ENCODE results near the gene FBXW8.
"Not testable (repeated sequence)": the region's sequence is repeated elsewhere in the genome, so short reads cannot be mapped to it uniquely, and the experiment has no call there.

Gene FBXW8

DNA sequence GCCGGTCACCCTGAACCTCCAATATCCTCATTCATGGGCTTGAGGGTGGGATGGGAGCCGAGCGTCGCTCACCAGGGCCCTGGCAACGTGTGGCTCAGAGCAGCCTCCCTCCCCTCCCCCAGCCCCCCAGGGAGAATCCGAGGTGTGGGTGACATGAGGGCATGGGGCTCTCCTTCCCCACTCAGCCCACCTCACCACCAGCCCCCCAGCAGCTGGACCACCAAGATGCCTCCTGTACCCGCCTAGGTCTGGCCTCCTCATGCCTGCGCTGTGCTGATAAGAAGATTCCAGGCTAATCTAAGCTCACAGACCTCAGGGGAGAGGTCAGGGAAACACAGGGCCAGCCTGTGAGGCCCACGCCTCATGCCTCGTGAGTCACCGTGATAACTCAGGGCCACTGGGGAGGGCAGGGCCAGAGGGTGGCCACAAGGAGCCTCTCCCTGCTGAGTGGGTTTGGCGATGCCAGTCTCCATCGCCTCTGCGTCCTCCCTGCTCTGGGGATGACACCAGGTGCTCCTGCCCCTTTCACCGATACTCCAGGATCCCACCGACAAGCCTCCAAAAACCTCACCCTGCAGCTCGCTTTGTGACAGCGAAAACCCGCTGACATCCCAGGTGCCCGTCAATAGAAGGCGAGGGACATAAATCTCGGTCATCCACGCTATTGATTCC, 131.6 kb downstream of the FBXW8 start:
- no peak for DNase-seq

DNA sequence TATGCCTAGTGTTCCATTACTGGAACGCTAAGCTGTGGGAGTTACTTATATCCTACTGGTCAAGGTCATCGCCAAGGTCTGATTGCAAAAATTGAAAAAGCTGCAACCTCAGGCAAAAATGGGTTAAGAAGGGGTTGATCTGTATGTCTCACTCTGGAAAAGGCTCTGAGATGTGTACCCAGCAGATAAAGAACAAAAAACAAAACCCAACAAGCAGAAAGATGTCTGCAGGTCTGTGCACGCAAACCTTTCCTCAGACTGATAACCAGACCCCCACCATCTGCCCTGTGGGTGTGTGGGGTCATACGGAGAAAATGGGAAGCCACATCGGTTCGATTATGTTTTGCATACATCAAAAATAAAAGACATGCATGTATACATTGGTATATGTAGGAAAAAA, 132.1 kb downstream of the FBXW8 start:
- DNase-seq: no peak

DNA sequence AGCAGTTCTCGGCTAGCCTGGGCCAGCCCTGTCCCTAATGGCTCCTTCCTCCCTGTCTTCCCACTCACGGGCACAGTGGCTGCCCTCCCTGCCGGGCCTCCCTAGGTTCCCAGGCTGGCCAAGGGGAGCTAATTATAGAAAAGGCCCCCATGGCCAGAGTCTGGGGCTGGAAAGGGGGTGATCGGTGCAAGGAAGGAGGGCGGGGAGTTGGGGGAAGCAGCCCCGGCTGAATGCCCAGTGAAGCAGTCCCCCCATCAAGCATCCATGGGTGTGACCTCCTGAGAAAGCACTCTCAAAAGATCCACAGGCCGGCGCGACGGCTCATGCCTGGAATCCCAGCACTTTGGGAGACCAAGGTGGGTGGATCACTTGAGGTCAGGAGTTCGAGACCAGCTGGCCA, 133.6 kb downstream of the FBXW8 start:
- no peak for DNase-seq

DNA sequence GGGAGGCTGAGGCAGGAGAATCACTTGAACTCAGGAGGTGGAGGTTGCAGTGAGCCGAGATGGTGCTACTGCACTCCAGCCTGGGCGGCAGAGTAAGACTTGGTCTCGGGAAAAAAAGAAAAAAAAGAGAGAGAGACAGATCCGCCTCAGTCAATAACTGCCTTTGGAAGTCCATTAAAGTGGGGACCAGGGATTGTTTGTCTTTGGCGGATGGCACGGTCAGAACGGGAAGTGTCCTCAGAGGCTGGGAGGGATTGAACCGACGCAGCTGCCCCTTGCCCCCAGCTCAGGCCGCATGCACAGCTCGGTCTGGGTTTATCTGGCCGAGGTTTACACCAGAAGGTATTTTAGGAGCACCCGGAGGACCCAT, 134.0 kb downstream of the FBXW8 start:
- no peak for DNase-seq

DNA sequence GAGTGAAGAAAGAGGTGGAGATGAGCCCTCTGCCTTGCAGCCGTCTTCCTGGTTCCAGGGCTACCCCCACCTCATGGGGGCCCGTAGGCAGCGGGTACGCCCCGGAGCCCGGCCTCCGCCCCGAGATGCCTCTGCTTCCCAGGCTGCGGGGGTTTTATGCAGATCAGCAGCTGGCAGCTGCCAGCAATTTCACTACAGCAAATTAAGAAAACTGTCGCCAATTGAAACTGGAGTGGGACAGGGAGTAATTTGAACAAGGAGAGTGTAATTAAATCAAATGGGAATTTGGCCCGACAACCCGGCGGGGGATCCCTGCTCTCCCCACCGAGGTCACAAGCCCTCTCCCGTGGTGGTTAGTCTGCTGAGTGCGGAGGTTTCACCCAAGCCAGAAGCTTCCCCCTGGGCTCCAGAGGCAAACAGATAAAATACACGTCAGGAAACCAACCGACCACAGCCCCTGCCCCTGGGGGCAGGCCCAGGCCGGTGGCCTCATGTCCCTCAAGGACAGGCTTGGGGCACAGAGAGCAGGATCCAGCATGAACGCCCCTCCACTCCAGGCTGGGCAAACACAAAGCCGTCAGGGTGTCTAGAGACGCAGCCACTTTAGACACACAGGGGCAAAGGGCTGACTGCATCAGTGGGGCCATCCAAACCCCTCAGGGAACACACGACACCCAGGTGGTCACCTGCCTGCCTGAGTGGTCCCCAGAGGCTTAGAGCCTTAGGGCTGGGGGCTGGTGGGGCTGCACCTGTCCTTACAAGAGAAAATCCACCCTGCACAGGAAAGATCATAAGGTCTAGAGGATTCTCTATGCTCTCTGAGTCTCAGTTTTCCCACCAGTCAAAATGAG, 134.6 kb downstream of the FBXW8 start:
- DNase-seq: no peak

DNA sequence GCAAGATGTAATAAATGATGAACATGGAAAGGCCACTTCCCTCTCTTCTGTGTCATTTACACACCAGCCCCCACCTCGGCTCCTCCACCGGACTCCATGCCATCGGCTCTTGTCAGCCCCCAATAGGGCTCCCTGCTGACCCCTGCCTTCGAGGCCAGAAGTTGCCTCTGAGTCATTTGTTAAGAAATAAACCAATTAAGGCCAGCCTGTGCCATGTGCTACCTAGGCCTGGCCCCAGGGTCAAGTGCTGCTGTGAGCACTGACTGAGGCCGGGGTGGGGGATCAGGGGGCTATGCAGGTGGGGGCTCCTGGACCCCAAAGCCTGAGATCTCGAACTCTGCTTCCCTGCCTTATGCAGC, 135.2 kb downstream of the FBXW8 start:
- DNase-seq: no peak

DNA sequence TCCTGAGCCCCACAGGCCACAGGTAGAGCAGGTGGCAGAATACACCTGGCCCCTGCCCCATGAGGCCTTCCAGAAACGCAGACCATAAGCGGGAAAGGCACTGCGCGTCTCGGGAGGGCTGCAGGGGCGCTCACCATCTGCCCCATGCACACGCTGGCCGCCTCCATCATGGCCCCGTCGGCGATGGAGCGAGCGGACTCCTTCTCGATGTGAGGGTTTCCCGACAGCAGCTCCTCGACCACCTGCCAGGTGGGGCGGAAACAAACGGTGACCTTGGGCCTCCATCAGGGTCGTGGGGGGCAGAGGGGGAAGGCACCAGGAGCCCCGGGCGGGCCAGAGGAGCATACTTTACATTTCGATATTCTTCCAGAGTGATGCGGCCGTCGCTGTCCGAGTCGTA, 135.7 kb downstream of the FBXW8 start:
- no peak for DNase-seq

DNA sequence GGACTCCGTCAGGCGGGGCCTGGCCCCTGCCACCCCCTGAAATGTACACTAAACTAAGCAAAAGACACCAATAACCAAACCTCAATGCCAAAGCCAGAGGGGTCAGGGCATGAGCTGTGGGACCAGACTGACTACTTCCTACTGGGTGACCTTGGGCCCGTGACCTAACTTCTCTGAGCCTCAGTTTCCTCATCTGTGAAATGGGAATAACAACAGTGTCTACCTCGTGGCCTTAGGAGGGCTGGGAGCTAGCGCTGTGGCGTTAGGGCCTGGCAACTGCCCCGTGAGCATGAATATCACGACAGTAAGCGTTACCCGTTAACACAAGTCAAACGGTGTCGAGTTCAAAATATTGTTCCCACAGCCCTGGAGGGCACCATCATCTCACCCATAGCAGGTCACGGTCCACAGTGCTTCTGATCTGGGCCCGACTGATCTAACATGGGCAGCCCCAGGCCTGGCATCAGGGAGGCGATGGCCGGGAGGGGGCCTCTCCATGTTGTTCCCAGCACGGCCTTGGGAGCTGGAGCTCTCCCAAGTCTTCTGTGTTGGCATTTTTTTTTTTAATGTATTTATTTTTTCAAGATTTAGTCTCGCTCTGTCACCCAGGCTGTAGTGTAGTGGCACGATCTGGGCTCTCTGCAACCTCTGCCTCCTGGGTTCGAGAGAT, 136.2 kb downstream of the FBXW8 start:
- DNase-seq: no peak

DNA sequence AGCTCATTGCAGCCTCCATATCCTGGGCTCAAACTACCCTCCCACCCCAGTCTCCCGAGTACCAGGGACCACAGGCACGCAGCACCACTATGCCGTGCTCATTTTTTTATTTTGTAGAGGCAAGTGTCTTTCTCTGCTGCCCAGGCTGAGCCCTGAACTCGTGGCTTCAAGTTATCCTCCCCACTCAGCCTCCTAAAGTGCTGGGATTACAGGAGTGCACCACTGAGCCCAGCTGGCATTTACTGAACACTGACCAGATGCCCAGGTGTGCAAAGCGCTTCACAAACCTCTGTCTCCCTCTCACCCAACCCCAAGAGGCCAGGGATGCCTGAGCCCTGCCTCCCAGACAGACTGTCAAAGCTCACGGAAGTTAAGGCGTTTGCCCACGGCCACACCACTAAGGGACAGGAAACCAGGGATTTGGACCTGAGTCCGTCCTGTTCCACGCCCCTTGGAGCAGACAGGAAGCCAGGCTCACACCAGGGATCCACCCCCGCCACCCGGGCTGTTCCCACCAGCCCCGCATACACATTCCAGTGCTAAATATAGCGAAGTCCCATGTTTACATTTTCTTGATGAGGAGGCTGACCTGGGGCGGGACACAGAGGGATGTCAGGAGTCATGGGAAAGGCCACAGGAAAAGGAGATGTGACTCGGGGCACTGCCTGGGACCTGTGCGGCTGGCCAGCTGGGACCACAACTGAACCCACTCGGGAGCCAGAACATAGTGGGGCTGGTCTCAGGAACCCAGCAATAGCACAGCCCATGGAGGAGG, 137.2 kb downstream of the FBXW8 start:
- no peak for DNase-seq

DNA sequence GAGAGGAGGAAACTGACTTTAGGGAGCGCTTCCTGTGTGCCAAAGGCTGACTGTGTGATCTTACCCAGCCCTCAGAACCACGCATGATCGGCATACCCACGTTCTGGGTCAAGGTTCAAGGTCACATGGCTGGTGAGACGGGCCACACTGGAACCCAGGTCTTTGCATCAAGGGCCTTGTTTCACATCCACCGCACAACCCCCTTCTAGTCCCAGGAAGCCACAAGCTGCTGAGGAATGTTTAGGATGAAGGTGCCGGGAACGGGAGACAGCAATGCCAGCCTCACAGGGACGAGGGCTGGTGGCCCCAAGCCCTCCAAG, 137.8 kb downstream of the FBXW8 start:
- DNase-seq: no peak

DNA sequence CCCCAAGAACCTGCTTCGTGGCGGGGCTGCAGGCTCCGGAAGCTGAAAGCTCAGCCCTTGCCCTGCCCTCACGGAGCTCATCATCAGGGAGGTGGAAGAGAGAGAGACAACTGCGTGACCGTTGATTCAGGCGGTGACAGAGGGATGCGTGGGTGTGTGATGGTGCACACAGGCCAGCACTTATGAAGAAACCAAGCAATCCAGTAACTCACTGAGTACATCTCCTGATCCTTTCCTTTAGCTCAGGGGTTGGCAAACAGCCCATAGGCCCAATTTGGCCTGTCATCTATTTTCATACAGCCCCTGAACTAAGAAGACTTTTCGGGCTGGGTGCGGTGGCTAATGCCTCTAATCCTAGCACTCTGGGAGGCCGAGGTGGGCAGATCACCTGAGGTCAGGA, 138.5 kb downstream of the FBXW8 start:
- DNase-seq: no peak

DNA sequence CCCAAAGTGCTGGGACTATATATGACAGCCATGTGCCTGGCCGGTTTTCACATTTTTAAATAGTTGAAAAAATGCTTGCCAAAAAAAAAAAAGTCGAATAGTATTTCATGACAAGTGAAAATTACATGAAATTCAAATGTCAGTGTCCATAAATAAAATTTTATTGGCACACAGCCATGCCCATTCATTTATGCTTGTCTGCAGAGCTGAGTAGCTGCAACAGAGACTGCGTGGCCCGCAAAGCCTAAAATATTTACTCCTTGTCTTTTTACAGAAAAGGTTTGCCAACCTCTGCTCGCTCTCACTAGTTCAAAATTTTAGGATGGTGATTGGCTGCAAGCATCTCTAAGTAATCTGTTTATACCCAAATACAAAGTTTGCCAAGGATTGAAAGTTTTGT, 139.3 kb downstream of the FBXW8 start:
- no peak for DNase-seq

DNA sequence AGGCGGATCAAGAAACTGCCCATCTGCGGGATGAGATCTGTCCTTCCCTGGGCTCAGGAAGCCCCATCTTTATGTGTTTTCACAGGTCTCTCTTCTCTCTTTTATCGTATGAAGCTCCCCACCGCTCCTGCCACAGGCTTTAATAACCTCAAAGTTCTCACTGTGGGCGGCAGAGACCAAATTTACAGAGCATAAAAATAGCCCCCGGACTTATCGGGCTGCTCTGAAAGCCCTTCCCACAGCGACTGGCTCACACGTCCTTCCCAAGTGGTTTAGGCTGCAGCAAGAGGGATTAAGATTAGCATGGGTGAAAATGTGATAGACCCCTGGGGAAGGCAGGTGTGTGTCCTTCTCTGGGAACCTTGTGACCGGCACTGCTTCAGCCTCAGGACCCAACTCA, 140.6 kb downstream of the FBXW8 start:
- DNase-seq: no peak

DNA sequence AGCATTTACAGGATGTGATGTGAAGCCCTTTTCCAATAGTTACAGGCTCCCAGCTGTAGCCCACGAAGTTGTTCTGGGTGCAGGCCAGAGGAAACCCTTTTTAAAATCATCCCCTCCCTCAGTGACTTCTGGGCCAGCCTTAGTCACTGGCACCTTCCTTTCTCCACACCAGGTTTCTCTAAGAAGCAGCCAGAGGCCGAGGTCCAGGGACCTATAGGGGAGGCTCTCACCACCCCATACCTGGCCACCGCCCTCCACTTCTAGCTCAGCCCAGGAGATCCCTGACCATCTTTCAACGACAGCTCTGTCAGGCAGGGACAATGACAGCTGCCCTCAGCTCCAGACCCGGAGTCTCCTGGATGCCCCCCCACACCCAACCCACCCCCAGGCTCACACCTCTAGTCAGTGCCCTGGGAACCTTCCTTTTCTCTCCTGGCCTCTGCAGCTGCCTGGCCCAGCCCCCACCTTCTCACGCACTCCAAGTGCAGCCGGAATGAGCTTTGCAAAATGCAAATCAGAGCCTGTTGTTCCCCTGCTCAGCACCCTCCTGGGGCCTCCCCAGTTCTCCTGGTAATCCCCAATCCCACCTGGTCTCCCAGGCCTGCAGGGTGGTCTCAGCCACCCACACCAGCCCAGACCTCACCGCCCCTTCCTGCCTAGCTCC, 141.8 kb downstream of the FBXW8 start:
- DNase-seq: no peak

DNA sequence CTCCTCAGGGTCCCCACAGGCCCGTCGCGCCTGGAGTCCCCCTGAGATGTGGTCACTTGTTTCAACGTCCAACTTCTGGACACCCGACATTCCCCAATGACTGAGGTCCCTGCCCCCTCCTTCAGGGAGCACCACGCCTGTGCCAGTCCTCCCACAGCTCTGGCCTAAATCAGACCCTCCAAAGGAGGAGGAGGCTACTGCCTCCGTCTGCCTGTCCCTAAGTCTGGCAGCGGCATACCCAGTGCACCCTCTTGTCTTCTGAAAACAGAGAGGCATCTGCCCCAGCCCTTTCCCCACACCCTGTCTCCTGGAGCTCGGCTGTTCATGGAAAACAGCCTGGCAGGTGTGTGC, 142.3 kb downstream of the FBXW8 start:
- no peak for DNase-seq

DNA sequence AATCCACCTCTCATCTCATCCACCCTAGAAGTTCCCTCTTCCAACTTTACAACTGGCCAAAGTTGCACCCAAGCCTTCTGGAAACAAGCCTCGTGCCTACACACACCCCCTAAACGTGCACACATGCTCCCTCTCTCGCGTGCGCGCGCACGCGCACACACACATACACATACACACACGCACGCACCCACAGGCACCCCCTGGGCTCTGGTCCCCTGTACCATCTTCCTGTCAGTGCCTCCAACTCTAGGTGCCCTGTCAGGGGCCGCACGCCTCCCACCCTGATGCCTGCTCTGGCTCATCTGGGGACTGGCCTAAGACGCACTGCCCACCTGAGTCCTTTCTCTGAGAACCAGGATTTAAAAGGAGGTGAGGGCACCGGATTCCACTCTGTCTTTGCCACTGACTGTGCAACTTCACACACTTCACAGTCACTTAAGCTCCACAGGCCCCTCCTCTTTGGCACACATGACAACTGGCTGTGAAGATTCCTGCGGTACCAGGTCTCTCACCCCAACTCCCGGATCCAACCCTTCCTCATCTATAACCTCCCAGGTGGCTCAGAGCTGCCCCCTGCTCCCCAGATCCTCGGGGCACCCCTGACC, 142.9 kb downstream of the FBXW8 start:
- no peak for DNase-seq

DNA sequence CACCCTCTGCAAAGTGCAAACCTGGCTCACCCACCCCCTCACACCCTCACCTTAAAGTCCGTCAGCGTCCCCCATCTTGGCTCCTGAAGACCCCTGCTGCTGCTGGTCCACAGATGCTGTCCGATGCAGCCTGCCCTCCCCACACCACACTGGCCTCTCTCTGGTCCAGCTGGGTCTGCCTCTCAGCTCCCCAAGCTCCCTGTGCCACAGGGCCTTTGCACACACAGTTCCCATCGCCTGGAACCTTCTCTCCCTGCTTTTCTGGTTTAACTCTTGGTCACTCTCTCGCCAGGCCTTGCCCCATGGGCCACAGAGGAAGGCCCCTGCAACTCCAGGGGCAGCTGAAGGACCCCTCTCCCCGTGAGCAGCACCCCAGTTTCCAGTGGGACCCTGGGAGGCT, 143.5 kb downstream of the FBXW8 start:
- DNase-seq: no peak

DNA sequence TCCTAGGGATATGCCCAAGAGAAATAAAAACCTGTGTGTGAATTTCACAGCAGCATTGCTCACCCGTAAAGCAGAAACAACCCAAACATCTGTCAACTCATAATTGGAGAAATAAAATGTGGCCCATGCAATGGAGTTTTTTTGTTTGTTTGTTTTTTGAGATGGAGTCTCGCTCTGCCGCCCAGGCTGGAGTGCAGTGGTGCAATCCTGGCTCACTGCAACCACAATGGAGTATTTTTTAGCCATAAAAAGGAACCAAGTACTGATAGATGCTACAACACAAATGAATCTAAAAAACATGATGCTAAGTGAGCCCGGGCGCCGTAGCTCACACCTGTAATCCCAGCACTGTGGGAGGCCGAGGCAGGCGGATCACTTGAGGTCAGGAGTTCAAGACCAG, 146.9 kb downstream of the FBXW8 start:
- DNase-seq: not testable (repeated sequence)

DNA sequence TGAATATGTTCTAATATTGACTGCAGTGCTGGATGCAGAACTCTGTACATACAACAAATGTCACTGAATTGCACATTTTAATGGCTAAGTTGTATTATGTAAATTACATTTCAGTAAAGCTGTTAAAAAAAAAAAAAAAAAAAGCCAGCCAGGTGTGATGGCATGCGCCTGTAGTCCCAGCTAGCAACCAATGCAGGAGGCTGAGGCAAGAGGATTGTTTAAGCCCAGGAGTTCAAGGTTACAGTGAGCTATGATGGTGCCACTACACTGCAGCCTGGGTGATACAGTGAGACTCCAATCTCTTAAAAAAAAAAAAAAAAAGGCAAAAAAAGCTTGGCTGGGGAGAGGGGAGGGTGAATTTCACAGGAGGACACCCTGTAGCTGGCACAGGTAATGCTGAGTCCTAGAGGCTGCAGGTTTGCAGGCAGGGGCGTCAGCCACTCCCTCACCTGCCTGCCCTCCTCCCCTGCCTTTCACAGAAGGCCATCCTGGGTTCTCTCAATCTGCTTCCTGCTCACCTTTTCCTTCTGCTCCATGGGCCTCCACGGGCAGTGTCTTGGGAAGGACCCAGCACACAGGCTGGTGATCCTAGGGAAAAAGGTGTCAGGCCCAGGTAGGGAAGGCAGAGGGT, 147.8 kb downstream of the FBXW8 start:
- DNase-seq: no peak

DNA sequence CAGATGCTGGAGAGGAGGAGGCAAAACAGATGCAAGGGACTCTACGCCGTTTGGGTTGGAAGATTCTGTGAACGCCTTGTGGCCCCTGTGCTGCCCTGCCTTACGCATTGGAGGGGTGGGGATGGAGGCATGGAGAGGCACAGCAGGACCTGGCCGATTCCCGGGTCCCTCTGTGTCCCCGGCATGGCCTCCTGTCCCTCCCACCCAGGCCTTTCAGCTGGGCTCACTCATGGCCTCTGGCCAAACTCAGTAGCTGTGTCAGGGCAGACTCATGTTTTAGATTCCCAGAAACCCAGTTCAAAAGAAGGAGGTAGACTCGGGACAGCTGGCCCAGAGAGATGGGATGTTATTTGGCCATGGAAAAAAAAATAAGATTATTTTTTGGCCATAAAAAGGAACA, 148.4 kb downstream of the FBXW8 start:
- DNase-seq: no peak

DNA sequence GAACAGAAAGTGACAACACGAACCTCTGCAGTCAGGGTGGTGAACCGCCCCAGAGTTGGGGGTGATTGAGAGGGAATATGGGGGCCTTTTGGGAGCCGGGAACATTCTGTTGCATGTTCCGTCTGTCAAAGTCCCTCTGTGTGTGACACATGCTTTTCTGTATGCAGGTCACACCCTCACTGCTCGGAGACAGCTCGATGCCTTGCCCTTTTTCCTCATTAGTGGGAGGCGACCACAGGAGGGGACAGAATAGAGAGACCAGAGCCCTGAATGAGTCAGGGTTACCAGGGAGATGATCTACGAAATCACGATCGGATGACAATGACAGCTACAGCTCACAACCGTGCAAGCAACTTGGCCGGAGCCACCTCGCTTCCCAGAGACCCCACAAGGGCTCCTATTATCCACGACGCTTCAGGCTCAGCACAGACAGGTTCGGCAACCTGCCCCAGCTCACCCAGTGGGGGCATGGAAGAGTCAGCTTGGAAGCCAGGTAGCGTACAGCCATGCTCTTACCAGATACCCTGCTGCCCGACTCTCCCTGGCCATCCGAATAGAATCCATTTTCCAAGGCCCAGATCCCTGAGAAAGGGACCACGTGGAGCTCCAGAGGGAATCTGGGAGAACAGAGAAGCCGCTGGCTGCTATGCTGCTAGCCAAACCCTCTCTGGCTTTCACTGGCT, 149.6 kb downstream of the FBXW8 start:
- no peak for DNase-seq

DNA sequence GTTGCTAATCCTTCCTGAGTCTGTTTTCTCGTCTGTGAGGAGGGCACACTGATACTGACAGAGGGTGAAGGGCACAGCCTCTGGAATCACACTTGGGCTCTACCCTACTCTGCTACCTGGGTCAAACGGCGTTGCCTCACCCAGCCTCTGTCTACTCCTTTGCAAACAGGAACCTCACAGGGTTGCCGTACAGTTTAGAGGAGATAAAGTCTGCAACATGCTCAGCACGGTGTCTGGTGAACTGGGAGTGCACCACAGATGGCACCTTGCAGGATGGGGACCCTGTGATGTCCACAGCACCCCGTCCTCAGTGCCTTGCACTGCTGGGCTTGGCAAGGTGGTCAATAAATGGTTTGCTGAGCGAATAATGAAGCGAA, 150.2 kb downstream of the FBXW8 start:
- no peak for DNase-seq
